ENCODE data around the gene MAGEE2.
"Not testable (repeated sequence)": the region's sequence is repeated elsewhere in the genome, so short reads cannot be mapped to it uniquely, and the experiment has no call there.

Gene MAGEE2

DNA sequence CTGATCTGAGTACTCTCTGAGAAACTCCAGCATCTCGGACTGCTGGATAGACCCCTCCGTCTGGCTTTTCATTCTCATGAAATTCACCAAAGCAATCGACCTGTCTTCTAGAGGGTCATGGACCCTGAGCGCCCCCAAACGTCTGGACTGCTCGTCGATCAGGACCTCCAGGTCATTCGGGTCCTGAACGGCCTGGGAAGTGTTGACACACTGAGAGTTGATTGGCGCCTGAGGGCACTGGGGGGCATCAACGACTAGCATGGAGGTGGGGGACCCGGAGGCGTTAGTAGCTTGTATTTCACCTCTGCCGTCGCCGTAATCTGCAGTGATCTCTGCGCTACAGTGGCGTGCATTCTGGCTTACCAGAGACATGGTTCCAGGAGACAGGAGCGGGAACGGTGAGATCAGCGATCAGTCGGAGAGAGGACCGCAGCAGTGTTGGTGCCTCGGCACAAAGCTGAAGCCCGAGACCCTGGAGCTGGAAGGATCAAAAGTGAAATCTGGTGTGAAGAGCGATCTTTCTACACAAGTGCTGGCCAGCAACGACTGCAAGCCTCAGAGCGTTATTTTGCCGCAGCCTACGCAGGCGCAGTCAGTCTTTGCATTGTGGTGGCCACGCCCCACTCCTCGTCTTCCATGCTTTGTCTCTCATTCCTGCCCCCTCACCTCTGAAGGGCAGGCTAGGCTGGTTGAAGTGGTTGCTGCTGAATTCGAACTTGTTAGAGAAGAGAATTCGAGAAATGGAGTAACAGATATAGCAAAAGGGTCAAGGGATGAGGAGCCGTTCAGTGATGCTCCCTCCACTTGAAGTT, at the start of gene MAGEE2:
MAGEE2 (minus strand) TSS at position 575 of the 812 bp plus-strand sequence; CDS start at position 372, 203 bp downstream.
- no peak for DNase-seq (ENCODE audit: extremely low read depth in 1 of 2, low read depth in 1 of 2)

- DNase-seq (ENCODE audit: extremely low read depth in 1 of 2, low read depth in 1 of 2): no peak
These were observed 1.2 kb upstream of the MAGEE2 start for GRCh38 chrX:75786290-75786689.

DNA sequence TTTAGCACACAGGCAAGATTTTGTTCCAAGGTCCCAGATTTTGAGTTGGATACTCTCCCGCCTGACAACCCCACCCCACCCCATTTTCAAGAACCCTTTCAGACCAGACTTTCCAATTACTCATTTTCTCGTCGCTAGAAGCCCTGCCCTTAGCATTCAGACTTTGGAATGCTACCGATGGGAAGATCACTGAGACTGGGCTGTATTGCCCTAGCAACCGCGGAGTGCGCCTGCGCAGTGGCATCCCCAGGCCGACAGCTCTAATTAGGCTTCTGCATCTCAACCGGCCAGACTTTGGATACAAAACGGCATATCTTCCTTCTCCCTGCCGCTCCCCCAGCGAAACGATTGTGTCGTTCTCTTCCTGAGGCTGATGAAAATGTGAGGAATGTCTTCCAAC, 3.4 kb downstream of the MAGEE2 start:
- DNase-seq (ENCODE audit: extremely low read depth in 1 of 2, low read depth in 1 of 2): no peak

GRCh38 chrX:75768063-75768462, 17.0 kb downstream of the MAGEE2 start:
- DNase-seq (ENCODE audit: extremely low read depth in 1 of 2, low read depth in 1 of 2): not testable (repeated sequence)

DNA sequence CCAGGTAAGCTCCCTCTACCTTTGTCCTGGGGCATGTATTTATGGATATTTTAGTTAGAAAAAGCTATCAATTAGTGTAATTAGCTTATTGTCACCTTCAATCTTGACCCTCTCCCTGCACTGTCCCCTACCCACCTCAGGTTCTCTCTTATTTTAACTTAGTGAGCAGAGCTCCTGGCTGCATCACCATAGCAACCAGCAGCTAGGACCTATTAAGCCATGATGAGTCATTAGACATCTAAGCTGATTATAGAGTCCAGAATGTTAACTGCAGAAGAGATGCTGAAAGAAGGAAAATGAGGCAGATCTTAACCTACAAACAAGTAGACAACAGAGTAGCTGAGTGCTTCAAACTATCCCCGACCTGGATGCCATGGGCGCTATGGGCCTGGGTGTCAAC, 36.6 kb downstream of the MAGEE2 start:
- DNase-seq (ENCODE audit: extremely low read depth in 1 of 2, low read depth in 1 of 2): no peak

GRCh38 chrX:75746891-75747639, 38.0 kb downstream of the MAGEE2 start:
- DNase-seq (ENCODE audit: extremely low read depth in 1 of 2, low read depth in 1 of 2): peak in 1 of 2 donors; percentile 0

Measured in activated CD8-positive, alpha-beta memory T cell treated with anti-CD3 and anti-CD28 coated beads for 1 hour (primary cell).